HepG2 (cell line): Measurements from ENCODE around the gene UBAC2. TPM values are rescaled to one million over a fixed set of nuclear protein-coding genes. Genes with fewer than 3 reads are reported as not detected.

ENCODE experiments used
- ATAC-seq: fragments of 200-7000 bp; cut with Tn5 transposase; 3 replicates; pipeline ENCODE4 v1.9.1; 2020; ENCODE audit warnings: mild to moderate bottlenecking, moderate library complexity
- BruUV-seq: library from RNA; stranded (reverse); fragments of 400-500 nt; replicated peaks from 2 replicates; lab custom pipeline; 2021; lab: Mats Ljungman, UMichigan
- CTCF ChIA-PET: fragments of 300-600 bp; formaldehyde crosslinking; extraction: SDS; loops from one replicate; lab custom pipeline; 2021; ENCODE audit warnings: low total read pairs, inconsistent platforms, low intra/inter-chr PET ratio; lab: Yijun Ruan, JAX
- POLR2A ChIA-PET: fragments of 350-600 bp; sonication (Branson Sonifier 250); formaldehyde crosslinking; loops from one replicate; lab custom pipeline; 2020; ENCODE audit warnings: antibody characterized with exemption, inconsistent platforms; lab: Yijun Ruan, JAX
- DNase-seq: peaks from one replicate; pipeline ENCODE4 v3.0.0-alpha.2; 2015; ENCODE audit warnings: low spot score
- FAIRE-seq: peaks from 3 replicates; lab custom pipeline; 2011; peaks lifted over from hg19 to GRCh38; lab: Jason Lieb, UNC
- H2AFZ ChIP-seq: one replicate; pipeline ENCODE4 v1.6.1; 2011; ENCODE audit warnings: low read length, inconsistent platforms
- H3K27ac ChIP-seq: fragments of 300-600 bp; 3 replicates; pipeline ENCODE4 v1.8.0; 2011; ENCODE audit warnings: mixed run types, mild to moderate bottlenecking, mixed read lengths, low read length, inconsistent platforms; ENCODE audit not compliant: insufficient read depth; ENCODE audit errors: extremely low read length
- H3K27me3 ChIP-seq, 2 experiments: fragments of 200-600 bp in 1 of 2; 2 replicates in 1 of 2; 3 replicates in 1 of 2; pipeline versions ENCODE4 v1.6.0 to v1.8.0; 2011; ENCODE audit warnings: low read length in 2 of 2, mild to moderate bottlenecking in 2 of 2, moderate library complexity in 2 of 2, inconsistent platforms in 1 of 2; ENCODE audit not compliant: insufficient read depth in 2 of 2, control insufficient read depth in 1 of 2
- H3K36me3 ChIP-seq, 2 experiments: fragments of 200-600 bp in 1 of 2; replicated peaks in 1 of 2; 2 replicates in 1 of 2; 3 replicates in 1 of 2; pipeline versions ENCODE4 v1.5.1 to v1.8.0; 2011; ENCODE audit warnings: low read length in 2 of 2, inconsistent platforms in 1 of 2; ENCODE audit not compliant: insufficient read depth in 2 of 2, control insufficient read depth in 1 of 2
- H3K4me1 ChIP-seq: 2 replicates; pipeline ENCODE4 v1.5.1; 2012; ENCODE audit warnings: low read length, inconsistent platforms; ENCODE audit not compliant: insufficient read depth
- H3K4me2 ChIP-seq: 2 replicates; pipeline ENCODE4 v1.6.0; 2011; ENCODE audit warnings: low read depth, low read length, inconsistent platforms
- H3K4me3 ChIP-seq, 3 experiments: fragments of 200-600 bp in 1 of 3; sonication (generic), shearing (Covaris generic) in 1 of 3; replicated peaks in 1 of 3; 2 replicates each; pipeline ENCODE4 v1.5.1; 2011 to 2016; ENCODE audit warnings: low read length in 3 of 3, inconsistent platforms in 2 of 3, low read depth in 2 of 3, mild to moderate bottlenecking in 2 of 3, control low read depth in 1 of 3, mixed read lengths in 1 of 3; ENCODE audit not compliant: insufficient read depth in 1 of 3
- H3K79me2 ChIP-seq: one replicate; pipeline ENCODE4 v1.6.1; 2011; ENCODE audit warnings: low read length, inconsistent platforms; ENCODE audit not compliant: insufficient read depth
- H3K9ac ChIP-seq: 2 replicates; pipeline ENCODE4 v1.6.0; 2011; ENCODE audit warnings: mild to moderate bottlenecking, low read depth, low read length, inconsistent platforms; ENCODE audit not compliant: insufficient read depth
- H3K9me3 ChIP-seq: 2 replicates; pipeline ENCODE4 v1.5.1; 2012; ENCODE audit warnings: mild to moderate bottlenecking, low read length
- H4K20me1 ChIP-seq: 2 replicates; pipeline ENCODE4 v1.6.0; 2011; ENCODE audit warnings: inconsistent platforms, mild to moderate bottlenecking, low read length, moderate library complexity; ENCODE audit not compliant: insufficient read depth
- BATF2 ChIP-seq: sonication (generic); formaldehyde crosslinking; IDR thresholded peaks from 2 replicates; pipeline ENCODE4 v1.8.0; 2022; ENCODE audit warnings: mild to moderate bottlenecking, missing genetic modification reagents, moderate library complexity
- BCLAF1 ChIP-seq: fragments of 450-650 bp; IDR thresholded peaks from 2 replicates; pipeline ENCODE4 v1.6.1; 2017; ENCODE audit warnings: mild to moderate bottlenecking
- FOXA1 ChIP-seq, 2 experiments: fragments of 450-650 bp in 1 of 2; sonication (generic) in 1 of 2; formaldehyde crosslinking in 1 of 2; IDR thresholded peaks; 2 replicates each; pipeline versions ENCODE4 v1.4.0 to v1.6.1; 2016 to 2020; ENCODE audit warnings: missing genetic modification reagents in 1 of 2
- HNRNPH1 ChIP-seq: fragments of 200-400 bp; formaldehyde crosslinking; optimal IDR thresholded peaks from 2 replicates; pipeline ENCODE3; 2017; ENCODE audit warnings: mild to moderate bottlenecking, low read depth, low read length
- KLF15 ChIP-seq: sonication (generic); formaldehyde crosslinking; IDR thresholded peaks from 2 replicates; pipeline ENCODE4 v1.8.1; 2023; ENCODE audit warnings: borderline replicate concordance, mild to moderate bottlenecking, inconsistent platforms, missing genetic modification reagents, mixed read lengths
- ZBTB7A ChIP-seq: sonication (generic); formaldehyde crosslinking; IDR thresholded peaks from 2 replicates; pipeline ENCODE4 v1.8.0; 2022; ENCODE audit warnings: mild to moderate bottlenecking, missing genetic modification reagents
- ZNF713 ChIP-seq: sonication (generic); formaldehyde crosslinking; IDR thresholded peaks from 2 replicates; pipeline ENCODE4 v1.4.0; 2020; ENCODE audit warnings: mild to moderate bottlenecking, missing genetic modification reagents
- ZSCAN29 ChIP-seq: sonication (generic); formaldehyde crosslinking; conservative IDR thresholded peaks from 2 replicates; pipeline ENCODE4 v1.4.0; 2020; ENCODE audit warnings: mild to moderate bottlenecking, missing genetic modification reagents
- WGBS: methylation state at CpG from one replicate; pipeline ENCODE4 v1.1.6; 2017; ENCODE audit warnings: low lambda C conversion rate; 5-methylcytosine and 5-hydroxymethylcytosine counted together
- in situ Hi-C: cut with HindIII; loops from 2 replicates; pipeline ENCODE4 v1.10.0; 2017; ENCODE audit warnings: low pct_unique_long_range_greater_than_20kb; ENCODE audit not compliant: extremely low pct_ligation_motif_present
- intact Hi-C: fragments of 100-400 bp; cut with micrococcal nuclease; formaldehyde crosslinking; loops from one replicate; pipeline ENCODE4 v1.10.0; 2022; ENCODE audit not compliant: unreplicated experiment
- polyA plus RNA-seq, 8 experiments: library from polyadenylated mRNA; depleted of rRNA in 3 of 8; stranded (reverse) in 7 of 8; unstranded in 1 of 8; fragments of >200 nt; fragmentation: Illumina TruSeq in 4 of 8; extraction: Trizol in 4 of 8; gene quantifications; 2 replicates each; pipeline versions ENCODE4 v1.2.1 to v1.2.3, GENCODE V29; 2011 to 2016; ENCODE audit warnings: low read depth in 4 of 8, missing spikeins in 1 of 8, mixed read lengths in 1 of 8; ENCODE audit not compliant: insufficient read depth in 1 of 8
- total RNA-seq, 5 experiments: library from RNA; depleted of rRNA; stranded (reverse); fragments of >200 nt; fragmentation: Illumina TruSeq; extraction: Trizol; gene quantifications; 2 replicates each; pipeline ENCODE4 v1.2.3, GENCODE V29; 2016; ENCODE audit warnings: low read depth in 1 of 5

UBAC2 gene
- total and polyA plus RNA-seq, 2 of the 13 experiments (the other 11 are each of a cell fraction or from before 2014, with no cell fraction given): 61.3 to 80.8 TPM

GRCh38 chr13:99367663-99368448 is 167.2 kb downstream of the UBAC2 start (continued):
- TF ChIP-seq FOXA1 (IDR thresholded peaks at IDR 0.05): no peak
- TF ChIP-seq FOXA1 (CRISPR knock-in tag; IDR thresholded peaks at IDR 0.05): no peak
- TF ChIP-seq BCLAF1: no peak
- no peak for TF ChIP-seq ZNF713 (CRISPR knock-in tag)
- TF ChIP-seq ZBTB7A (CRISPR knock-in tag): no peak
- no peak for TF ChIP-seq BATF2 (CRISPR knock-in tag)

GRCh38 chr13:99370481-99371275 is 170.0 kb downstream of the UBAC2 start:
- Histone ChIP-seq H3K9me3 (no peaks in the 10 kb centered on the region), H3K4me3 (no peak overlapping the region), H3K27me3 (no peaks in the 10 kb centered on the region), H3K79me2 (no peaks in the 10 kb centered on the region), H3K27ac (no peak overlapping the region), H4K20me1 (no peaks in the 10 kb centered on the region), H3K4me1 (no peaks in the 10 kb centered on the region), H3K36me3 (peaks cover 7 to 38% of the 10 kb centered on the region in 2 experiments), H2AFZ (no peak overlapping the region), H3K9ac (no peak overlapping the region), H3K4me2 (no peak overlapping the region)
- POLR2A ChIA-PET: no interaction called here
- no TSS peak for BruUV-seq
- no peak for FAIRE-seq
- 92% methylated on average over 12 of the region's 12 CpGs for WGBS
- no peak for TF ChIP-seq ZSCAN29
- no peak for TF ChIP-seq HNRNPH1
- no peak for TF ChIP-seq KLF15 (CRISPR knock-in tag)
- intact Hi-C loops (no loop called here), in situ Hi-C loops (no loop called here)
- DNase-seq: no peak
- CTCF ChIA-PET: no interaction called here
- ATAC-seq: no peak
